Measurements from ENCODE around the gene TENT4A.
"Not testable (repeated sequence)": the region's sequence is repeated elsewhere in the genome, so short reads cannot be mapped to it uniquely, and the experiment has no call there.

TENT4A gene

DNA sequence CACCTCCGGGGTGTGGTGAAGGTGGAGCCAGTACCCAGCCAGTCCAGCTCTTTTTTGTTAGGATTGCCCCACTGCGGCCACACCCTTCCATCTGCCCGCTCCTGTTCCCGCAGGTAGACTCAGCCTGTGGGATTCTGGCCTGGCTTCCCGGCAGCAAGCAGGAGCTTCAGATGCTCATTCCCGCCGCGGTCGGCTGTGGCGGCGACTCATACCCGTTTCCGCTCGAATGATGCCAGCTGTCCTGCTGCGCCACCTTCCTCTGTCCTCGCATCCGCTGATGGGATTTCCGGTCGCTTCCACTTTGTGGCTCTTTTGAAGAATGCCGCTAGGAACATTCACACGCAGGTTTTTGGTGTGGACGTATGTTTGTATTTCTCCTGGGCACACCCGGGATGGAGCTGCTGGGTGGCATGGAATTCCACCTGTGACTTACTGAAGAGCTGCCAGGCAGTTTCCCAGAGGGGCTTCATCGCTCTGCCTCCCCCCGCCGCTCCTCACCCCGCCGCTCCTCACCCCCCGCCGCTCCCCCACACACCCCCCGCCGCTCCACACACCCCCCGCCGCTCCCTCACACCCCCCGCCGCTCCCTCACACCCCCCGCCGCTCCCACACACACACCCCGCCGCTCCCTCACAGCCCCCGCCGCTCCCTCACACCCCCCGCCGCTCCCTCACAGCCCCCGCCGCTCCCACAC is 60.3 kb downstream of the TENT4A start:
- DNase-seq (ENCODE audit: low read depth) = no peak

DNA sequence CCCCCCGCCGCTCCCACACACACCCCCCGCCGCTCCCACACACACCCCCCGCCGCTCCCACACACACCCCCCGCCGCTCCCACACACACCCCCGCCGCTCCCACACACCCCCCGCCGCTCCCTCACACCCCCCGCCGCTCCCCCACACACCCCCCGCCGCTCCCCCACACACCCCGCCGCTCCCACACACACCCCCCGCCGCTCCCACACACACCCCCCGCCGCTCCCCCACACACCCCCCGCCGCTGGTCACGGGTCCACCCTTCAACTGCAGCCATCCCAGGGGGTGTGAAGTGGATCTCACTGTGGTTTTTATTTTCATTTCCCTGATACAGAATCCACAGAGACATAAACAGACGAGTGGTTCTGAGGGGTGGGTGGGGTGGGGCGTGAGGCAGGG is 61.0 kb downstream of the TENT4A start:
- not testable (repeated sequence) for DNase-seq (ENCODE audit: low read depth)

DNA sequence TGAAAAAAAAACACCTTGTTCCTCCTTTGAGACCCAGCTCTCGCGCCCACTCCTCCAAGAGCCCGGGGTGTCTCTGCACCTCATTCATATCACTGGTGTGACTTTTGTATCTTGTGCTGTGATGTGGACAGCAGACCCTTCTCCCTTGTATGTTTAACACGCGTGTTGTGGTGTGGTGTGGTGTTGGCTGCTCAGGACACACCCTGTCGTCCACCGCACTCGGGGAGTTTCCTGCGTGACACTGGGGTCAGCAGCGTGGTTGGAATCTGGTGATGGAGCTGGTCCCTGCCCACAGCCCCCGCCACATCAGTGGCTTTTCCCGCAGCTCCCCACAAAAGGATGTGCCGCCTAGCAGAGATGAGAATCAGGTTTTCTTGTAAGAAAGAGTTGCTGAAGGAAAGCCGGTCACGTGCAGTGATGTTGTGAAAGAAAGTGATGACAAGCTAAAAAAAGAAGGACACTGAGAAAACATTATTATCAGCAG is 61.5 kb downstream of the TENT4A start:
- no peak for DNase-seq (ENCODE audit: low read depth)

DNA sequence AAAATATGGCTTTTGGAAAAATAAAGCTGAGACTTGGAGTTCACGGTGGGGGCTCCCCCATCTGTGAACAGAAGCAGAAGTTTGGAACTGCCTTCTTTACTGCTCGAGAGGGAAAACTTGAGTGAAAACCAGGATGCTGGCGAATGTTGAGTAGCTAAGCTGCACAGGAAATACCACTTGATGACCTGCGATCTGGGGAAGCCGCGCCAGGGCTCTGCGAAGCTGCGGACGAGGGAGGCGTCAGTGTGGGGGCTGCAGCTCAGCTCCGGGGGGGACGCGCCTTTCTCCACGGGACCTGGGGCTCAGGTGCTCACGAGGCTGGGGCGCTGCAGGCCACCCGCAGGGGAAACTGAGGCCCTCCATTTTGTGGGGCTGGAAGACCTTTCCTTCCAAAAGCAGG is 62.3 kb downstream of the TENT4A start:
- no peak for DNase-seq (ENCODE audit: low read depth)

DNA sequence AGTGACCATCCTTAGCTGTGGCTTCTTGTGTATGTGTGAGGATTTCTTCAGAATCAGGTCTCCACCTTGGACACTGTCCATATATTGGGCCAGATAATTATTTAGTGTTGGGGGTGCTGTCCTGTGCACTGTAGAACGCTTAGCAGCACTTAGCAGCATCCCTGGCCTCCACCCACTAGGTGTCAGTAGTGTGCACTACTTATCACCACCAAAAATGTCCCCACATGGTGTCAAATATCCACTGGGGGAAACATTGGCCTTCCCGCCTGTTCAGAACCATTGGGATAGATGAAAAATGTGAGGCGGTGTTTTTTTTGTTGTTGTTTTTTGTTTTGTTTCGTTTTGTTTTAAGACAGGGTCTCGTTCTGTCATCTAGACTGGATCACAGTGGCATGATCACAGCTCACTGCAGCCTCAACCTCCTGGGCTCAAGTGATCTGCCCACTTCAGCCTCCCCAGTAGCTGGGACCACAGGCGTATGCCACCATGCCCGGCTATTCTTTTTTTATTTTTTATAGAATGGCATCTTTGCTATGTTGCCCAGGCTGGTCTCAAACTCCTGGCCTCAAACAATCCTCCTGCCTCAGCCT is 67.7 kb downstream of the TENT4A start:
- no peak for DNase-seq (ENCODE audit: low read depth)

DNA sequence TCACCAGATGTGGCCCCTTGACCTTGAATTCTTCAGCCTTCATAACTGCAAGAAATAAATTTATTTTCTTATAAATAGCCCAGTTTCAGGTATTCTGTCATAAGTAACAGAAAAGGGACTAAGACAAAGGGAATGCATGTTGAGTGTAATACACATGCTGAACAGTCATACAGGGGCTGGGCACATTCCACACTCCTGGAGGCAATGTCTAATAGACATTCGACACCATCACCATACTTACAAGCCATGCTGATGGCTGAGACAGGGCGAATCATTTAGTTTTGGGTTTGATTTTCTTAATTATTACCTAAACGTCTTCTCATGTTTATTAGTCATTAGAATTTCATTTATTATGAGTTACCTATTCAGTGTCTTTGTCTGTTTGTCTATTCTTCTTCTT is 68.5 kb downstream of the TENT4A start:
- no peak for DNase-seq (ENCODE audit: low read depth)

DNA sequence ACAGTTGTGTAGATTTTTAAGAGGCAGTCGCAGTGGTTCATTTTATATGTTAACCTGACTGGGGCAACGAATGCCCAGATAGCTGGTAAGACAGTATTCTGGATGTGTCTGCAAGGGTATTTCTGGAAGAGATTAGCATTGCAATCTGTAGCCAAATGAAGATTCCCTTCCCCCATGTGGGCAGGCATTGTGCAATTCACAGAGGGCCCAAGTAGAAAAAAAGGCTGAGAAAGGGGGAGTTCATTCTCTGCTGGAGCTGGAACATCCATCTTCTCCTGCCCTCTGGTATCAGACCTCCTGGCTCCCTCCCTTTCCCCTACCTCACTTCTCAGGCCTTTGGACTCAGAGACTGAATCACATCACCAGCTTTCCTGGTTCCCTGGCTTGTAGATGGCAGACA is 70.6 kb downstream of the TENT4A start:
- DNase-seq (ENCODE audit: low read depth) = no peak

DNA sequence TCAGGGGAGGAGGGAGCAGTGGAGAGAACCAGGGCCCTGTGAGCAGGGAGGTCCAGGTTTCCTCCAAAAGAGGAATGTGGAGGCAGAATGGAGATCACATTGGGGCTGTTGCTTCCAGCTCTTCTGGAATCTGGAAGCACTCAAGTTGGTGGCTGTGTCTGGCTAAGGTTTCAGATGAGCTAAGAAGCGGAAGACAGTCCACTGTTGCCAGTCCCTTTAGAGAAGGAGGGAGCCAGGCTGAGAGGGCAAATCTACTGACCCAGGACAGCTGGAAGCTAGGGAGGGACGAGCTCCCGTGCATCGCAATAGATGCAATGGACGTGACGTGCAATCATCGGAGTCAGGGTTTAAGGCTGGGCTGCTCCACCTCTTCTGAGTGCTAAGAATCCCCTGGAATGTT is 71.2 kb downstream of the TENT4A start:
- no peak for DNase-seq (ENCODE audit: low read depth)

DNA sequence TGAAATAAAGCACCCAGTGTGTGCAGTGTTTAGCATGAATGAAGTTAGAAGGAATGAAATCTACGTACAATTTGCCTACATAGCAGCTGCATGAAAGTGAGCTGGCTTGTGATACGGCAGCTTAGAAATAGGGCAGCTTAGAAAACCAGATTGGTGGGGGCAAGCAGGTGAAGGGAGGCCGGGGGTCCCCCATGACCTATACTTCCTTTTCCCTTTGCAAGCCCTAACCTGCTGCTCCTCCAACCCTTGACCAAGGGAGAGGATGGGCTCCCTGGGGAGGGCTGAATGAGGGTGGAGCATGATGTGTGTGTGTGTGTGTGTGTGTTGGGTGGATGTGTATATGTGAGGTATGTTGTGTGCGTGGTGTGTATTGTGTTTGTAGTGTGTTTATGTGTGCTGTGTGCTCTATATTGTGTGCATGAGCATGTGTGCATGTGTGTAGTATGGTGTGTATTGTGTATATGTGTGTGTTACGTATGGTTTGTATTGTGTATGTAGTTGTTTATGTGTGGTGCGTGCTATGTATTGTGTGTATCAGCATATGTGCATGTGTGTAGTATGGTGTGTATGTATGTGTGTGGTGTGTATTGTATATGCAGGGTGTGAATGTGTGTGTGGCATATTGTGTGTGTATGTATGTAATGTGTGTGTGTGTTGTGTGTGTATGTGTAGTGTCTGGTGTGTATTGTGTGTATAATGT is 72.1 kb downstream of the TENT4A start:
- DNase-seq (ENCODE audit: low read depth) = no peak

DNA sequence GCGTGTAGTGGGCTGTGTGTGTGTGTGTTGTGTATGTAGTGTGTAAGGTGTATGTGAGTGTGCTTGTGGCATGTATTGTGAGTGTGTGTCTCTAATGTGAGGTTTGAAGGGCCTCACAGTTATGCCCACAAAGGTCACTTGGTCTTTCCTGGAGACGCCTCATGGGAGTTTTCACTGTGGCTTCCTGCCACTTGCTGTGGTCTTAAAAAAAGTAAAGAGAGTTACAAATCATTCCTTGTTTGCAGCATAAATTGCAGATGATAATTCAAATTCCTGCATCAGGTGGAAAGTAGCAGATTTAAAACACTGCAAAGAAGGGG is 72.6 kb downstream of the TENT4A start:
- DNase-seq (ENCODE audit: low read depth) = no peak

DNA sequence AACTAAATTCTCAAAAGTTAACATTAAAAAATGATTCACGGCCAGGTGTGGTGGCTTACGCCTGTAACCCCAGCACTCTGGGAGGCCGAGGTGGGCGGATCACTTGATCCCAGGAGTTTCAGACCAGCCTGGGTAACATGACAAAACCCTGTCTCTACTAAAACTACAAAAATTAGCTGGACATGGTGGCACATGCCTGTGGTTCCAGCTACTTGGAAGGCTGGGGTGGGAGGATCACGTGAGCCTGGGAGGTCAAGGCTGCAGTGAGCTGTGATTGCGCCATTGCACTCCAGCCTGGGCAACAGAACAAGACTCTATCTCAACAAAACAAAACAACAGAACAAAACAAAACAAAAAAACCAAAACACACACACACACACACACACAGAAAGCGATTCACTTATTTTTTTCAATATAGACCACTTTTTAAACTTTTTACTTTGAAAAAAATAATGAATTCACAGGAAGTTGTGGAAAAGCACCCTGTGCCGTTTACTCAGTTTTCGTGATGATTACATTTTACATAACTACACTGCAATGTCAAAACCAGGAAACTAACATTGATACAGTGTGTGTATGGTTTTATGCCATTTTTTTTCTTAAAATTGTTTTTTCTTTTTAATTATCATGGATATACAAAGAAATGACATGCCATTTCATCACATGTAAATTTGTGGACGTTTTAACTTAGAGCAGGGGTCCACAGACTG is 73.7 kb downstream of the TENT4A start:
- DNase-seq (ENCODE audit: low read depth) = no peak

DNA sequence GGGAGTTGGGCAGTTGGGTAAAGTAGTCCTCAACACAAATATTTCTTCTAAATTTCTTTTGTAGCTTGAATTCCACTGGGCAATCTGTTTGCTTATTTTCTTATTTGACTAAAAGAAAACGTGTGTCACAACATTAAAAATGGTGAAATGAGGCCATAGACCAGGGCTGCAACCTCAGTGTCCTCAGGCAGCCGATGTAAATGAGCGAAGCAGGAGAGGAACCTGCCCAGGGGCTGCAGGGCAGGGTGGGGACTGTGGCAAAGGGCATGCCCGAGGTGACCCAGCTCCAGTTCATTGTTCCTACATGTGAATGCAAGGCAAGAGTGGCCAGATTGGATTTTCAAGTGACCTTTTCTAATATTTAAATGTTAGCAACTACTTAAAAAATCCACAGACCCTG is 74.7 kb downstream of the TENT4A start:
- DNase-seq (ENCODE audit: low read depth) = no peak

DNA sequence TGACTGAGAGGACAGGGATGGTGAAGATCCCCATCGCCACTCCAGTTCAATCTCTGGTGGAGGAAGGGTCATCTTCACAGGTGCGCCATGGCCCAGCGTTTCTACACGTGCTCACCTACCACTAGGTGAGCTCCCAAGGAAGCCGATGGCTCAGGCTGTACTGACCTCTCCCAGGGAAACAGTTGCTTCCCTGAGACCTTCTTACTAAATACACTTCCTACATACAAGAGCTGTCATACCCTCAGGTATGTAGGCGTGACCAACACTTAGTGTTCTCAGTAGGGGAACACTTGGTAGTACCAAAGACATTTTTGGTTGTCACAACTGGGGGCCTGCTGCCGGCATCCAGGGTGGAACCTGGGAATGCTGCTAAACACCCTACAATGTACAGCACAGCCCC is 75.2 kb downstream of the TENT4A start:
- DNase-seq (ENCODE audit: low read depth) = no peak

DNA sequence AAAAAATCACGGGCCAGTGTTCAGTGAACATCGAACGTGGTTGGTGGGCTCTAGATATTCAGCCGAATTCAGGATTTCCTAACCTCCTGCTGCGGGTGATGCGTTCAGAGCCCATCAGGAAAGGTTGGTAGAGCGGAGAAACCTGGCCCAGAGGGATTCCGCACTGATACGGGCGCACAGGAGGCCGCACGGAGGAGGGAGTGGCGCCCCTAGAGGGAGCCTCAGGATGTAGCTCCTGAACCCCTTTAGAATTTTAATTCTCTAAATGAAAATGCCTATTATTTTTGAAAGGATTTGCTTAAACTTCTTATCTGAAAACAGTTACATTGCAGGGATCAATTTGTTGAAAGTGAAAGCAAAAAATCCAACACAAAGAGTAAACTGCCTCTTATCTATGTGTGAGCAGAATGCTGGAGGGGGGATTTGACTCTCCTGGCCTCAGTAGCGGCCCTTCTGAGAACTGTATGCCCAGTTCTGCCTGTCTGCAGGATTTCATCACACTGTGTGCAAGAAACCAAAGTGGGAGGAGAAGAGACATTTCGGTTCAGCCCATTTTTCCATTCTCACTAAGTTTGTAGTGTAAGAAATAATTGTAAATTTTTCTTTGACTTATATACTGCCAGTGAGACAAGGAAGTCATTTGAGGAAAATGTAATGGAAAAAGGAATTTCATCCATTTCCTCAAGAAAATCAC is 75.9 kb downstream of the TENT4A start:
- no peak for DNase-seq (ENCODE audit: low read depth)

DNA sequence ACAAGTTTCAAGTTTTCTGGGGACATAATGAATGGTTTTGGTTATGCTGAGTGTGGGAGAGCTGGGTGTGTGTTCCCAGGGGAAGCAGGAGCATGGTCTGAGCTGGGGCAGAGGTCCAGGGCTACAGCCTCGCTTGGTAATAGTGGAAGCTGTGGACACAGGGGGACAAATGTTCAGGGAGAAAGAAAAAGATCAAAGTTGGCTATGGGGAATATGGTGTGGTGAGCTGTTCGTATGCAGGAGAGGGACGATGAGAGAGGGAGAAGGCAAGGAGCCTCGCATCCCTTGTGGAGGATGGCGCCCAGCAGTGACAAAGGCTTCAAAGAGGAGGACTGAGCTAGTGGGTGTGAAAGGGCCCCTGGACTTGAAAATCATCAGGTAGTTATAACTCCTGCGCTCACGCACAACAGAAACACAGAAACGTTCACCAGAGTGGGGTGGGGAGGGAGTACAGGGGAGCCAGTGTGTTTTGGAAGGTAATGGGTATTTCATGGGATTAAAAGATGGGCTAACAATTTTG is 77.2 kb downstream of the TENT4A start:
- no peak for DNase-seq (ENCODE audit: low read depth)

DNA sequence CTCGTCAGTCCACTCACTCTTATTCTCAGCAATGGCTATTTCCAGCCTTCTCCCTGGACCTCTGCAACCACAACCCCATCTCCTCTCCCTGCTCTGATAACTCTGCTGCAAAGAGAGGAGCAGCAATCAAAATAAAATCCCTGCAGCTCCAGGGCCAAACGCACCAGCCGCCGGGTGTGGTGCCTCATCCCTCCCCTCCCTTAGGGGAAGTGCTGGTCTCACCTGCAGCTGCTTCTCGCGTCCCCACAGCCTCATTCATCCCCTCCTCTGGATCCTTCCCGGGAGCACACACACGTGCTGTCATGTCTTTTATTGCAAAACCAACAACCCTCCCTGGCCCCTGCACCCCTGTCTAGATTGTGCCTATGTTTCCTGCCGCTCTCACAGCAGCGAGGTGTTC is 77.8 kb downstream of the TENT4A start:
- no peak for DNase-seq (ENCODE audit: low read depth)

DNA sequence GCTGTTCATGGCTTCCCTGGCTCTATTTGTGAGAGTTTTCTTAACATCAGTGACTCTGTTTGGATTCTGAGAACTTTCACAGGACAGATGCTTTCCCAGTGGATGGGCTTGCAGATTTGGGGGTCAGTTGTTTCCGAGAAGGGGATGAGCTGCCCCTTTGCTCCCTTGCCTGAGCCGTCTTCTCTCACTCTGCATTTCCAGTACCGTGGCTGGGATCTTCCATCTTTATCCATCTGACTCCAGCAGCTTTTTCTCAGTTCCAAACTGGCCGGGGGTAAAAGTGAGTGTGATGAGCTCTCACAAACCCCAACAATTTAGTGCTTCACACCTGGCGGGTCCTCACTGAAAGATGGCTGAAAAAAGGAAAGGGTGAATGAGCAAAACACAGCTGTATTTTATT is 79.1 kb downstream of the TENT4A start:
- no peak for DNase-seq (ENCODE audit: low read depth)

DNA sequence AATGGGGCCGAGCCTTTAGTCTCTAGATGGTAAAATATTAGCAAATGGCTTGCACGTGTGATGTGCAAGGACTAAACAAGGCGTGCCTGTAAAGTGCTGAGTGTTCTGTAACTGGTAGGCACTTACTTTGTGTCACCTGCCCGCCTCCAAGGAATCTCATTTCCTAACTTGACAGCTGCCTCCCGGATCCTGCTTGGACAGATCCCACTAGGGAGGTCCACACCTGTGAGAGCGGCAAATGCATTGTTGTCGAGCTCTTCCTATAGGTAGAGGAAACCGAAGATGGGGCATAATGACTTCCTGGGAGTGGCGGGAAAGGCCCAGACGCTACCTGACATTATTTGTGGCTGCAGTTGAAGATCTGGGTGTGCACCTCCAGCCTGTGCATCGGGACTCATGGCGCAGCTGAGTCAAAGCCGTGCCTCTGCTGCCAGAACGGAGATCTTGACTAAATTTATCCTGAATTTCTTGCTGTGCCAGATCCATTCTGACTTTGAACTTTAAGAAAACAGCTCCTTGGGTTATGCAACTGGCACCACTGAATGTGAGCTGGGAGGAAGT is 79.8 kb downstream of the TENT4A start:
- DNase-seq (ENCODE audit: low read depth) = no peak

DNA sequence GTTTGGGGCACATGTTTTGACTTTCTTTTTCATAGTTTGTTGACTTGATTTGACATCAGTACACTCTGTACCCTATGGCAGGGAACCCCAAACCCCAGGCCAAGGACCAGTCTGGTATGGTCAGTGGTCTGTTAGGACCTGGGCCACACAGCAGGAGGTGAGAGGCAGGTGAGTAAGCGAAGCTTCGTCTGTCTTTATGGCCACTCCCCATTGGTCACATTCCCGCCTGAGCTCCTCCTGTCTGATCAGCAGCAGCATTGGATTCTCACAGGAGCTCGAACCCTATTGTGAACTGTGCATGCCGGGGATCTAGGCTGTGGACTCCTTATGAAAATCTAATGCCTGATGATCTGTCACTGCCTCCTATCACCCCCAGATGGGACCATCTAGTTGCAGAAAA is 88.0 kb downstream of the TENT4A start:
- DNase-seq (ENCODE audit: low read depth) = no peak

DNA sequence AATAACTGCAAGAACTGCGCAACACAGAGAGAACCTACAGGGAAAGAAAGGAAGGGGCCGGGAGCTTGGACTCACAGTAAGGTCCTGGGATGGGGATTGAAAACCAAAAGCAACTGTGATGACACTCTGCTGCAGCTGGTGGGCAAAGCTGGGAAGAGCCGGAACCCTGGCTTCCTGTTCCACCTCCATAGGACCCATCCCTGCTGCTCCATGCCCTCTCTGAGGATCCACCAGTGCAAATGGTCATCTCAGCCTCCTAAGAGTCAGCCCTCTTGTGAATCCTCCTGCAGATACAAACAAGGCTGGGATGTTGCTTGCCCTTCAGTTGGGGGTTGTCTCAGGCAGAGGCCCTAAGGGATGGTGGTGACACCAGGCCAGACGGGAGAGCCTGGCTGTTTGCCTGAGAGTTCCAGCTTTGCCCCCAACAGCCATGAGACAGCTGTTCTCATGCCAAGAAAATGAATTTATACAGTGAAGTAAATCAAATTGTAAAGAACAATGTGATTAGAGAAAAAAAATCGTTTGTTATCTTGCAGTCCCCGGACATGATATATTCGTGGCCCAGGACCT is 90.8 kb downstream of the TENT4A start:
- DNase-seq (ENCODE audit: low read depth) = no peak

DNA sequence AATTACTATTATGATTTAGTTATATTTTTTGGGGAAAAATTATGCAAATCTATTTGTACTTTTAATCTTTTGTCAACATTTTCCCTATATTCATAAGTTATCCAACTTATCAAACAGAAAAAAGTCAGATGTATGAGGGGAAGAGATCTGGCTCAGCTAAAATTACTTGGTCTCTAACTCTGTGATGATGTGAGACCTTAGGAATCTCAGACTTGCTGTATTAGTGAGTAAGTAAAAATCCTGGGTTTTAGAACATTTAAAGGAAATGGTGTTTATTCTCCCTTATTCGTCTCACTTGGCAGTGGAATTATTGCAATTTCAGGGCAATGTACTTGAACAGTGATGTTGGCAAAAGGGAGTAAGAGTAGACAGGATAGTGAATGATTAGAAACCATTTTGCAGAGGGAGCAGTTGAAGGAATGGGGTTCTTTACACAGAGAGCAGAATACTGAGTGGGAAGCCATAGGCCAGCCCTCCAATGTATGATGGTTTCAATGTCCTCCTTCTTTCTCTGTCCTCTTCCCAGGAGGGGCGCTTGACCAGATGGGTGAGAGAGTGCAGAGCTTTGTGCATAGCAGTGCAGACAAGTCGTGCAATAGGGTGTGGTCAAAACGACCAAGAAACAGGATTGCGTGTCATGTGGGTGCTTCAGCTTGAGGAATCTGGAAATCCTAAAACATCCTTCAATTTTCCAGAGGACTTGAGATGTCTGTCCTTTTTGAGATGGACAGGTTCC is 91.7 kb downstream of the TENT4A start:
- no peak for DNase-seq (ENCODE audit: low read depth)
